Peyer's patch (tissue), 4 donors: Measurements from ENCODE around the gene AHCY. TPM values are rescaled to one million over a fixed set of nuclear protein-coding genes. Genes with fewer than 3 reads are reported as not detected.

ENCODE experiments used
- DNase-seq, 3 donors: peaks; one replicate each; pipeline ENCODE4 v3.0.0-alpha.2; 2017 to 2019
- H3K27ac ChIP-seq, 4 donors: fragments of 200-600 bp; sonication (generic); one replicate each; pipeline ENCODE4 v1.5.1; 2016 to 2019
- H3K27me3 ChIP-seq, 2 donors: fragments of 200-600 bp; sonication (generic); one replicate each; pipeline ENCODE4 v1.5.1; 2019
- H3K36me3 ChIP-seq, 3 donors: fragments of 200-600 bp; sonication (generic); one replicate each; pipeline ENCODE4 v1.5.1; 2016 to 2019
- H3K4me1 ChIP-seq, 4 donors: fragments of 200-600 bp; sonication (generic); one replicate each; pipeline ENCODE4 v1.5.1; 2016 to 2019
- H3K4me3 ChIP-seq, 4 donors: fragments of 200-600 bp; sonication (generic); 1 replicate in 3 of 4; 2 replicates in 1 of 4; pipeline ENCODE4 v1.5.1; 2016 to 2019; ENCODE audit warnings: mild to moderate bottlenecking in 1 of 4
- H3K9me3 ChIP-seq, 4 donors: fragments of 200-600 bp; sonication (generic); one replicate each; pipeline ENCODE4 v1.5.1; 2016 to 2019; ENCODE audit warnings: mild to moderate bottlenecking in 1 of 4
- CTCF ChIP-seq, 6 experiments: fragments of 450-650 bp in 4 of 6; fragments of 200-600 bp in 2 of 6; sonication (generic) in 1 of 6; IDR thresholded peaks; one replicate each; pipeline ENCODE4 v1.5.1; 2017 to 2019; ENCODE audit warnings: antibody characterized with exemption in 6 of 6, mild to moderate bottlenecking in 3 of 6, moderate library complexity in 1 of 6
- POLR2A ChIP-seq, 2 donors: fragments of 450-650 bp; IDR thresholded peaks; one replicate each; pipeline ENCODE4 v1.5.1; 2017; ENCODE audit warnings: antibody characterized with exemption in 2 of 2, mild to moderate bottlenecking in 2 of 2, moderate library complexity in 2 of 2
- total RNA-seq, 4 donors: library from RNA; depleted of rRNA; stranded (reverse); fragments of >200 nt; gene quantifications; one replicate each; pipeline ENCODE4 v1.1.0, GENCODE V29; 2016

The AHCY gene
- total RNA-seq, 4 donors from 2014 or later: 46.9 to 52.4 (median 49.4) TPM

- peaks cover 0 to 32% (median 0%) of the 10 kb centered on the region in 3 donors for H3K36me3 ChIP-seq
- no peak overlapping the region for H3K4me3 ChIP-seq
- no peaks in the 10 kb centered on the region for H3K9me3 ChIP-seq
- DNase-seq: no peak
- TF ChIP-seq CTCF (IDR thresholded peaks at IDR 0.05) (no peak), POLR2A (IDR thresholded peaks at IDR 0.05) (no peak)
- H3K4me1 ChIP-seq: peaks cover 0 to 7% (median 0%) of the 10 kb centered on the region in 4 donors
- no peaks in the 10 kb centered on the region for H3K27me3 ChIP-seq
- H3K27ac ChIP-seq: no peak overlapping the region
Observed at GRCh38 chr20:34296468-34296867, 6.7 kb downstream of the AHCY start.

- TF ChIP-seq POLR2A (IDR thresholded peaks at IDR 0.05) (no peak), CTCF (IDR thresholded peaks at IDR 0.05) (no peak)
- H3K27ac ChIP-seq: no peak overlapping the region
- no peaks in the 10 kb centered on the region for H3K9me3 ChIP-seq
- DNase-seq: no peak
- H3K4me3 ChIP-seq: no peak overlapping the region
- H3K4me1 ChIP-seq: no peaks in the 10 kb centered on the region
- no peaks in the 10 kb centered on the region for H3K27me3 ChIP-seq
- peaks cover 0 to 44% (median 0%) of the 10 kb centered on the region in 3 donors for H3K36me3 ChIP-seq
Observed at GRCh38 chr20:34295284-34295683, 7.9 kb downstream of the AHCY start.

- no peak overlapping the region for H3K4me3 ChIP-seq
- no peak overlapping the region for H3K27ac ChIP-seq
- no peaks in the 10 kb centered on the region for H3K9me3 ChIP-seq
- TF ChIP-seq CTCF (IDR thresholded peaks at IDR 0.05): no peak
- no peak for TF ChIP-seq POLR2A (IDR thresholded peaks at IDR 0.05)
- H3K27me3 ChIP-seq: no peaks in the 10 kb centered on the region
- no peaks in the 10 kb centered on the region for H3K4me1 ChIP-seq
- DNase-seq: no peak
- peaks cover 0 to 51% (median 0%) of the 10 kb centered on the region in 3 donors for H3K36me3 ChIP-seq
Observed at GRCh38 chr20:34294563-34294962, 8.6 kb downstream of the AHCY start.

GRCh38 chr20:34293589-34293988, 9.6 kb downstream of the AHCY start:
- Histone ChIP-seq H3K27me3 (no peaks in the 10 kb centered on the region), H3K4me3 (no peak overlapping the region), H3K4me1 (no peaks in the 10 kb centered on the region), H3K36me3 (peaks cover 0 to 52% (median 0%) of the 10 kb centered on the region in 3 donors), H3K9me3 (no peaks in the 10 kb centered on the region), H3K27ac (no peak overlapping the region)
- DNase-seq: no peak
- TF ChIP-seq POLR2A (IDR thresholded peaks at IDR 0.05): no peak
- no peak for TF ChIP-seq CTCF (IDR thresholded peaks at IDR 0.05)

GRCh38 chr20:34293119-34293518, 10.0 kb downstream of the AHCY start:
- no peak overlapping the region for H3K4me3 ChIP-seq
- no peak overlapping the region for H3K27ac ChIP-seq
- no peaks in the 10 kb centered on the region for H3K4me1 ChIP-seq
- H3K9me3 ChIP-seq: no peaks in the 10 kb centered on the region
- peaks cover 0 to 52% (median 0%) of the 10 kb centered on the region in 3 donors for H3K36me3 ChIP-seq
- no peak for DNase-seq
- H3K27me3 ChIP-seq: no peaks in the 10 kb centered on the region
- TF ChIP-seq CTCF (IDR thresholded peaks at IDR 0.05) (no peak), POLR2A (IDR thresholded peaks at IDR 0.05) (no peak)

GRCh38 chr20:34292496-34292895, 10.7 kb downstream of the AHCY start:
- H3K36me3 ChIP-seq: peaks cover 0 to 57% (median 0%) of the 10 kb centered on the region in 3 donors
- H3K27ac ChIP-seq: no peak overlapping the region
- H3K9me3 ChIP-seq: no peaks in the 10 kb centered on the region
- DNase-seq: no peak
- no peaks in the 10 kb centered on the region for H3K4me1 ChIP-seq
- TF ChIP-seq CTCF (IDR thresholded peaks at IDR 0.05) (no peak), POLR2A (IDR thresholded peaks at IDR 0.05) (no peak)
- no peak overlapping the region for H3K4me3 ChIP-seq
- no peaks in the 10 kb centered on the region for H3K27me3 ChIP-seq
